Lung (tissue), 12 donors: ENCODE measurements around the gene MDH1. TPM values are rescaled to one million over a fixed set of nuclear protein-coding genes. Genes with fewer than 3 reads are reported as not detected.

Experiments used
- ATAC-seq: fragments of 200-7000 bp; cut with Tn5 transposase; one replicate; pipeline ENCODE4 v1.9.1; 2020; ENCODE audit warnings: moderate number of reproducible peaks; ENCODE audit not compliant: insufficient read depth, low FRiP score
- DNase-seq, 3 donors: peaks; one replicate each; pipeline ENCODE4 v3.0.0-alpha.2; 2013 to 2017
- H3K27ac ChIP-seq, 2 donors: one replicate each; pipeline ENCODE4 v1.5.1; 2013; ENCODE audit warnings: mild to moderate bottlenecking in 2 of 2, moderate library complexity in 2 of 2, control low read depth in 1 of 2, inconsistent platforms in 1 of 2, low read depth in 1 of 2, low read length in 1 of 2
- H3K27me3 ChIP-seq, 3 donors: one replicate each; pipeline ENCODE4 v1.5.1; 2013; ENCODE audit warnings: low read length in 2 of 3; ENCODE audit not compliant: control insufficient read depth in 3 of 3, insufficient read depth in 3 of 3
- H3K36me3 ChIP-seq, 4 donors: one replicate each; pipeline ENCODE4 v1.5.1; 2013; ENCODE audit warnings: low read length in 4 of 4, mild to moderate bottlenecking in 1 of 4, moderate library complexity in 1 of 4; ENCODE audit not compliant: control insufficient read depth in 4 of 4, insufficient read depth in 4 of 4
- H3K4me1 ChIP-seq, 5 donors: one replicate each; pipeline ENCODE4 v1.5.1; 2013; ENCODE audit warnings: low read length in 5 of 5, mild to moderate bottlenecking in 2 of 5, moderate library complexity in 1 of 5; ENCODE audit not compliant: control insufficient read depth in 5 of 5, insufficient read depth in 5 of 5
- H3K4me3 ChIP-seq: one replicate; pipeline ENCODE4 v1.5.1; 2013; ENCODE audit warnings: mild to moderate bottlenecking, control low read depth, moderate library complexity
- H3K9ac ChIP-seq, 2 donors: one replicate each; pipeline ENCODE4 v1.5.1; 2013; ENCODE audit warnings: low read length in 2 of 2, control low read depth in 1 of 2; ENCODE audit not compliant: insufficient read depth in 1 of 2
- H3K9me3 ChIP-seq, 4 donors: one replicate each; pipeline ENCODE4 v1.5.1; 2013; ENCODE audit warnings: low read length in 3 of 4, mild to moderate bottlenecking in 1 of 4, moderate library complexity in 1 of 4; ENCODE audit not compliant: control insufficient read depth in 4 of 4, insufficient read depth in 3 of 4
- CTCF ChIP-seq: IDR thresholded peaks from 2 replicates; pipeline ENCODE4 v1.5.1; 2012; ENCODE audit warnings: mild to moderate bottlenecking; ENCODE audit errors: control extremely low read depth, extremely low read depth
- WGBS, 2 donors: extraction: QIAGEN DNeasy Blood & Tissue Kit; methylation state at CpG; one replicate each; pipeline ENCODE4 v1.1.7; 2013; 5-methylcytosine and 5-hydroxymethylcytosine counted together
- polyA plus RNA-seq, 2 donors: library from polyadenylated mRNA; stranded (reverse); fragments of 200-250 nt; gene quantifications; one replicate each; pipeline ENCODE4 v1.2.1, GENCODE V29; 2013
- total RNA-seq, 2 donors: library from RNA; depleted of rRNA in 1 of 2; stranded (reverse); fragments of >200 nt in 1 of 2; gene quantifications; one replicate each; pipeline ENCODE4 v1.2.1, GENCODE V29; 2014 to 2021
- donor health status: control.
- donor health status: control.
- donor health status: Bipolar disorder and iron deficiency.
- donor health status: healthy.
- donor health status: DM: yes; HTN: yes; CAD: no.

Gene MDH1
- total and polyA plus RNA-seq, 4 donors: 110 to 203 (median 120) TPM

DNA sequence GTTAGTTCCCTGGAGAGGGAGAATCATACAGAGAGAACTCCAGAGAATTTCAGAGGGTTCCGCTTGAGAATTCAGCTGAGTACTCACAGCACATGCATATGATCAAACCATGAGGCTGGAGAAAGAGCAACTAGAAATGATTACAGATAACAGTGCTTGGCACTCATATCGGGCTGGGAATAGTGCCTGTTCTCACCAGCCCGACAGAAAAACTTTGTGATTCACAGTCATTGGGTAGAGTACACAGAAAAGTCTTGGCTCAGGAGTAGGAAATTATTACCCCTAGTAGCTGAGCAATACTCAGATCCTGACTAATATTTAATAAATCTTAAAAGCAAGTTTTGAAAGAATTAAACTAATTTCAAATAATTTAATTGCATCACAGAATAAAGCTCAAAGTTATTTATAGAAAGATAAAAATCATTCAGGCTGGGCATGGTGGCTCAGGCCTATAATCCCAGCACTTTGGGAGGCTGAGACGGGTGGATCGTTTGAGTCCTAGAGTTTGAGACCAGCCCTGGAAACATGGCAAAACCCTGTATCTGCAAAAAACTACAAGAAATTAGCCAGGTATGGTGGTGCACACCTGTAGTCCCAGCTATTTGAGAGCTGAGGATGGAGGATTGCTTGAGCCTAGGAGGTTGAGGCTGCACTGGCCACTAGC lies 7.3 kb upstream of the MDH1 start:
- 81 to 95% methylated on average over 5 of the region's 5 CpGs for WGBS, 2 donors
- no peak overlapping the region for H3K9ac ChIP-seq
- DNase-seq: peak in 2 of 3 donors; percentile 6 to 18
- ATAC-seq: peak; percentile 41
- peaks cover 0 to 4% (median 0%) of the 10 kb centered on the region in 5 donors for H3K4me1 ChIP-seq
- H3K36me3 ChIP-seq: no peaks in the 10 kb centered on the region
- no peaks in the 10 kb centered on the region for H3K9me3 ChIP-seq
- TF ChIP-seq CTCF: no peak
- peak overlapping the region in 1 of 2 donors; percentile 93 for H3K27ac ChIP-seq
- no peak overlapping the region for H3K4me3 ChIP-seq
- H3K27me3 ChIP-seq: no peaks in the 10 kb centered on the region

GRCh38 chr2:63582873-63583272 lies 5.9 kb upstream of the MDH1 start:
- ATAC-seq (no peak), DNase-seq (no peak)
- no peak overlapping the region for H3K4me3 ChIP-seq
- WGBS, 2 donors: 94 to 96% methylated on average over 1 of the region's 1 CpG
- no peak overlapping the region for H3K27ac ChIP-seq
- no peak overlapping the region for H3K9ac ChIP-seq
- peaks cover 0 to 9% (median 2%) of the 10 kb centered on the region in 5 donors for H3K4me1 ChIP-seq
- no peaks in the 10 kb centered on the region for H3K27me3 ChIP-seq
- no peak for TF ChIP-seq CTCF
- H3K9me3 ChIP-seq: no peaks in the 10 kb centered on the region
- no peaks in the 10 kb centered on the region for H3K36me3 ChIP-seq

- H3K4me1 ChIP-seq: peaks cover 2 to 17% (median 4%) of the 10 kb centered on the region in 5 donors
- WGBS, 2 donors: 0 to 1% methylated on average over 33 of the region's 33 CpGs
- TF ChIP-seq CTCF: no peak
- H3K27ac ChIP-seq: peak overlapping the region; percentile 80 to 96
- H3K36me3 ChIP-seq: peaks cover 0 to 3% (median 0%) of the 10 kb centered on the region in 4 donors
- H3K9me3 ChIP-seq: no peaks in the 10 kb centered on the region
- H3K4me3 ChIP-seq: peak overlapping the region; percentile 89
- ATAC-seq (peak; percentile 14), DNase-seq (peak in 2 of 3 donors; percentile 18 to 23)
- no peaks in the 10 kb centered on the region for H3K27me3 ChIP-seq
- peak overlapping the region; percentile 17 to 54 for H3K9ac ChIP-seq
Observed at GRCh38 chr2:63587814-63588384, 864 bp upstream of the MDH1 start.
